DMS153 (cell line): Measurements from ENCODE around the gene PPP1R16B.

Source experiments
- DNase-seq: peaks from one replicate; lab custom pipeline; 2025; lab: John Stamatoyannopoulos, UW

The PPP1R16B gene

DNA sequence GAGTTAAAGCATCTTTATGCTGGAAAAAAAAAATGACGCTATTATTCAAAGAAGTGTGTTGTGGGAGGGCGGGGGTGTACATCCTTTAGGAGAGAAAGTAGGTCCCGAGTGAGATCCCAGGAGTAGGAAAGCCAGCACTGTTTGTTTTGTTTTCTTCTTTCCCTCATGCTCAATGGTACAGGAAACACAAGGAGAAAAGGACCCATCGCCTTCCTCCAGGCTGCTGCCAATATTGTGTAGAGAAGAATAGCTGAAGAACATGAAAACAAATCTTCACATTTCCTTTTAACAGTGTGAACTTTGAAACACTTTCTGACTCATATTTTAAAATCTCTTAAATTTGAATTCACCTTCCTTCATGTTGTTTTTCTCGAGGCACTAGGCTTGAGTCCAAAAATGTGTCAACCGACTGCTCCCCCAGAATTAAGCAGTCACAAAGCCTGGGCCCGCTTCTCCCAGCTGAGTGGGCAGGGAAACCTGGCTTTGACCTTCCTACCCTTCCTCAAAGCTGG lies 22.3 kb downstream of the PPP1R16B start:
- DNase-seq = no peak

GRCh38 chr20:38828514-38829295 lies 23.2 kb downstream of the PPP1R16B start:
- DNase-seq = no peak

- DNase-seq = no peak
Observed at GRCh38 chr20:38829296-38829875, 23.9 kb downstream of the PPP1R16B start.

DNA sequence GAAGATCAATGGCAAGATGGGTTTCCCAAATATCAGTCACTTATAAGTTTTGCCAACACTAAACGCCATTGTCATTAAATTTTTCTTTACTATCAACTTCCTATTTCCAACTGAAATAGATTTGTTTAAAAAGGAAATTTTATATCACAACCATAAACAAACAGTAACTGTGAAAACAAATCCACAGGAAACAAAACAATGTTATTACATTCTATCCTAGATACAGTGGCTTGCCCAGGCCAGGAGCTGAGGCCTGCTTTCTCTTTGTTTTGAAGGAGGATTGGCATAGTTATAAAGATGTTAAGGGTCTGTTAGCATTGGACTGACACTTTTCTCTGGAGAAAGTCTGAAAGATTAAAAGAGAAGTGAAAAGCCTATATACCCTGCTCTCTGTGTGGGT lies 24.9 kb downstream of the PPP1R16B start:
- DNase-seq = no peak

GRCh38 chr20:38831049-38831691 lies 25.7 kb downstream of the PPP1R16B start:
- DNase-seq = no peak

DNA sequence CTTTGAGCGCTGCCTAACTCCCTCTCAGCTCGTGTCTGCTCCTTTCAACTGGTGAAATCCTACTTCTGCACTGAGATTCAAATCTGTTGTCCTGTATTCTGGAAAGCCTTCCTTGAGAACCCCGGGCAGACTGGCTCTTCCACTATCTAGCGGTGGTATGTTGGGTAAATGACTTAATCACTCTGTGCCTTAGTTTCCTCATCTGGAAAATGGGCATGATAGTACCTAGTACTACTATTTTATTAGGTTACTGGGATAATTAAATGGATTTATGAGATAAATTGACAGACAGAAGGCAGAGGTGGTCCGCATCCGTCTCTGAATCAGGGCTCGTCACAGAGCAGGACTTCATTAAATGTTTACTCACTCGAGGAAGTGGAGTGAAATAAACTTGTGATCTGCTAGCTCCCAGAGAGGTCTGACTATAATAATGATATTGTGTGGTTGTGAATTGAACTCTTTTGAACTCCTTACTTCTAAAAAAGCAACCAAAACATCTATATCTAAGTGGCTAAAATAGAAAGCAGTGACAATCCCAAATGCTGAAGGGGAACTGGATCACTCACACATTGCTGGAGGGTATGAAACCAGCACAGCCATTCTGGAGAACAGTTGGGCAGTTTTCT lies 26.6 kb downstream of the PPP1R16B start:
- no peak for DNase-seq

- no peak for DNase-seq
Observed at GRCh38 chr20:38833154-38833856, 27.8 kb downstream of the PPP1R16B start.

DNA sequence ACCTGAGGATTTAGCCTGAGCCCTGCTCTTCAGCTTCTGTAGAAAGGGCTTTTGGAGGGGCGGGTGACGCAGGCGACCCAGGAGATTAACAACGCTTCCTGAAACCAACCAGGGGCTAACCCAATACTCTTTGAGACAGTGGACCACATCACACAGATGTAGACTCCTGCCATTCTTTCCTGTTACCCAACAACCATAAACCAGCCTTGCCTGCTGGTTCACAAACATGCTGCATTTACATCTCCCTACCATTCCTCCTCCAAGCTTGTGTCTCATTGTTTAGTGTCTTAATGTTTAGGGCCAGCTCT lies 28.3 kb downstream of the PPP1R16B start:
- DNase-seq = no peak

DNA sequence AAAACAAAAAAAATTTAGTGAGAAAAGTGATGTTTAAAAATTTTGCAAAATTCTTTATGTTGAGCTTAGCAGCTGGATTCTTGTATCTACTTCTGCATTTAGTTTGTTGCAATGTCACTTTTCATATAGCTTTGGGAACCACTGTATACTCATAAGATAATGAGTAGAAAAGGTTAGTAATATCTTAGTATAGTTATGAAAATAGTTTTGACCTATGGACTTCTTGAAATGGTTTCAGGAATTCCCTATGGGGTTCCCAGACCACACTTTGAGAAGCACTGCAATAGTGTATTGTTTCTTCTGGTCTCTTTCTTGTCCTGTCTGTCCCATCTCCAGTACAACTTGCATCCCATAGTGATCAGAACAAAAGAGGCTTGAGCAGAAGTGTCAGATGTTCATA lies 29.4 kb downstream of the PPP1R16B start:
- no peak for DNase-seq

DNA sequence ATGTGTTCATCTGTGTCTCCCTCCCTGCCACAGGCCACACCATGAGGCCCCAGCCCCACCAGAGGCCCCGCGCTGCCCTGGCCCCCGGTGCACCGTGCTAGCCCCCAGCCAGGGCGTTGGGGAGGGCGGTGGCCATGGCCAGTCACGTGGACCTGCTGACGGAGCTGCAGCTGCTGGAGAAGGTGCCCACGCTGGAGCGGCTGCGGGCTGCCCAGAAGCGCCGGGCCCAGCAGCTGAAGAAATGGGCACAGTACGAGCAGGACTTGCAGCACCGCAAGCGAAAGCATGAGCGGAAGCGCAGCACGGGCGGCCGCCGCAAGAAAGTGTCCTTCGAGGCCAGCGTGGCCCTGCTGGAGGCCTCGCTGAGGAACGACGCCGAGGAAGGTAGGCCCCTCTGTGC lies 30.3 kb downstream of the PPP1R16B start:
- DNase-seq = no peak

DNA sequence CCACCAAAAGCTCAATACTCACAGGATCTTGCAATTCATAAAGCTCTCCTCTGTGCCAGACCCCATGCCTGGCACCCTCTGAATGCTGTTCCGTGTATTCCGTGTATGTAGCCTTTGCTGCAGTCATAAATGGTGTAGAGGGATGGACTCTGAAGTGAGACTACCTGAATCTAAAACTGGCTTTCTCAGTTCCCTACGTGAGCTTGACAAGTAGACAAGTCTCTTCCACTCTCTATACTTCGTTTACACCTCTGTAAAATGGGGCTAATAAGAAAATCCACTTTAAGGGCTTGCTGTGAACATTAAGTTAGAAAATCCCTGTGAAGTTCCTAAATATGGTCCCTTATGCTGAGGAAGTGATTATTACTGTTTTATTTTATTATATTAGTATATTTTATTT lies 31.5 kb downstream of the PPP1R16B start:
- DNase-seq = no peak

GRCh38 chr20:38838326-38838725 lies 32.8 kb downstream of the PPP1R16B start:
- DNase-seq = no peak

DNA sequence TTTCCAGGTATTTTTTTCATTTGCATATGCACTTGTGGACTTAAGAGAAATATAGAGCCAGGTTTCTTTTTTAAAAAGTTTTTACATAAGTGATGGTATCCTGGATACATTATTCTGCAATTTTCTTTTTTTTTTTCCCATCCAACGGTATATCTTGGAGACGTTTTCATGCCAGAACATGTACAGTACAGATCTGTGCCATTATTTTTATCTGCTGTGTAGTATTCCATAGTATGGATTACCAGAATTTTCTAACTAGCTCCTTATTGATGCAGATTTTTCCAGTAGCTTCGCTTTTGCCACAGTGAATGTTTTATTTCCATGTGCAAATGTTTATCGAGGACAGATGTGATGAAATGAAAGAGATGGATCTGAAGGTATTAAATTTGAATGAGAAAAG lies 34.1 kb downstream of the PPP1R16B start:
- DNase-seq = no peak

- no peak for DNase-seq
Observed at GRCh38 chr20:38840053-38840893, 34.8 kb downstream of the PPP1R16B start.

GRCh38 chr20:38840894-38841470 lies 35.5 kb downstream of the PPP1R16B start:
- no peak for DNase-seq

DNA sequence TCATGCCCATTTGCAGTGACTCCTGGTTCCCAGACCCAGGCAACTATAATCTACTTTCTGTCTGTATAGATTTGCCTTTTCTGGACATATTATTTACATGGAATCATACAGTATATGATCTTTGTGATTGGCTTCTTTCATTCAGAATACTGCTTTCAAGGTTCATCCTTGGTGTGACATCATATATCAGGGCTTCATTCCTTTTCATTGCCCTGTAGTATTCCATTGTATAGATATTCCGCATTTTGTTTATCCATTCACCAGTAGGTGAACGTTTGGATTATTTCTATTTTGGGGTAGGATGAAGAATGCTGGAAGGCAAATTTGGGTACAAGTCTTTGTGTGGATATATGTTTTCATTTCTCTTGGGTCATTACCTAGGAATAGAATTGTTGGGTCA lies 36.1 kb downstream of the PPP1R16B start:
- DNase-seq = no peak

- no peak for DNase-seq
Observed at GRCh38 chr20:38842026-38842425, 36.5 kb downstream of the PPP1R16B start.

GRCh38 chr20:38842558-38842981 lies 37.1 kb downstream of the PPP1R16B start:
- DNase-seq = no peak

- no peak for DNase-seq
Observed at GRCh38 chr20:38843346-38843745, 37.8 kb downstream of the PPP1R16B start.

DNA sequence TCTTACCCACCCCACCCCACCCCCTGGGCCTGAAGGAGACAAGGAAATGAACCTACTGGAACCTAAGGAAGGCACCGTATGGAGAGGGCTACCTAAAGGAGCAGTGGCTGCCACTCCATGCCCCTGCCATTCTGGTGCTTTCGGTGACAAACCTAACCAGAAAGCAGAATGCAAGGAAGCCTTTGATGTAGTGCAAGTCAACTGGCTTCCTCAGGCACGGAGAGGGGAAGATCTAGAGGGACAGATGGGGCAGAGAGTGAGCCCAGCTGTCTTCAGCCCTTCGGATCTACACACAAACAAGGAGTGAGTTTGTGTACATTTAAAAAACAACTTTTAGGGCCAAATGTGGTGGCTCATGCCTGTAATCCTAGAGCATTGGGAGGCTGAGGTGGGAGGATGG lies 39.5 kb downstream of the PPP1R16B start:
- DNase-seq = no peak

GRCh38 chr20:38847840-38848239 lies 42.3 kb downstream of the PPP1R16B start:
- no peak for DNase-seq
